Uterus (tissue), 2 donors: Measurements from ENCODE around the gene QTRT2.

Experiments used
- POLR2A ChIP-seq, 2 donors: fragments of 450-650 bp; IDR thresholded peaks; one replicate each; pipeline ENCODE4 v1.6.1; 2016; ENCODE audit warnings: antibody characterized with exemption in 2 of 2, mild to moderate bottlenecking in 1 of 2, moderate library complexity in 1 of 2
- TF ChIP-seq, protein P1 (sequence below), 4 experiments: fragments of 200-600 bp in 2 of 4; fragments of 450-650 bp in 2 of 4; sonication (generic) in 2 of 4; IDR thresholded peaks; one replicate each; pipeline ENCODE4 v1.5.1; 2016 to 2019; ENCODE audit warnings: antibody characterized with exemption in 4 of 4, mild to moderate bottlenecking in 2 of 4, moderate library complexity in 1 of 4

DNA sequence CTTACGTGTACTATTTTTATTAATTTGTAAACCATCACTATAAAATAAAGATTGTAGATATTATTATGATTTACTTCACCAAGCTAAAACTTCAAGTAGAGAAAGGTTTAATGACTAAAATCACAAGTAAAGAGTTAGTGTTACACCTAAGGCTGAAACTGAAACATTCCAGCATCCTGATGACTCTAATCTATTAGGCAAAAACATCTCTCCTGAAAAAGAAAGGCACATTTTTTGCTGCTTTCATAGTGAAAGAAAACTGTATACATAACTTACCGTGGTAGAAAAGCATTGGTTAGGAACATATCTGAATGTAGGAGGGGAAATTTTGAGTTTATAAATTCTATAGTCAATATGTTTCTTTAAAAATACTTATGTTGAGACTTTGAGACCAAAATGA, 35.6 kb upstream of the QTRT2 start:
- TF ChIP-seq, protein P1, sequence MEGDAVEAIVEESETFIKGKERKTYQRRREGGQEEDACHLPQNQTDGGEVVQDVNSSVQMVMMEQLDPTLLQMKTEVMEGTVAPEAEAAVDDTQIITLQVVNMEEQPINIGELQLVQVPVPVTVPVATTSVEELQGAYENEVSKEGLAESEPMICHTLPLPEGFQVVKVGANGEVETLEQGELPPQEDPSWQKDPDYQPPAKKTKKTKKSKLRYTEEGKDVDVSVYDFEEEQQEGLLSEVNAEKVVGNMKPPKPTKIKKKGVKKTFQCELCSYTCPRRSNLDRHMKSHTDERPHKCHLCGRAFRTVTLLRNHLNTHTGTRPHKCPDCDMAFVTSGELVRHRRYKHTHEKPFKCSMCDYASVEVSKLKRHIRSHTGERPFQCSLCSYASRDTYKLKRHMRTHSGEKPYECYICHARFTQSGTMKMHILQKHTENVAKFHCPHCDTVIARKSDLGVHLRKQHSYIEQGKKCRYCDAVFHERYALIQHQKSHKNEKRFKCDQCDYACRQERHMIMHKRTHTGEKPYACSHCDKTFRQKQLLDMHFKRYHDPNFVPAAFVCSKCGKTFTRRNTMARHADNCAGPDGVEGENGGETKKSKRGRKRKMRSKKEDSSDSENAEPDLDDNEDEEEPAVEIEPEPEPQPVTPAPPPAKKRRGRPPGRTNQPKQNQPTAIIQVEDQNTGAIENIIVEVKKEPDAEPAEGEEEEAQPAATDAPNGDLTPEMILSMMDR (IDR thresholded peaks at IDR 0.05) = no peak
- no peak for TF ChIP-seq POLR2A (IDR thresholded peaks at IDR 0.05)
